ENCODE measurements around the gene TXNDC11. TPM values are rescaled to one million over a fixed set of nuclear protein-coding genes. Genes with fewer than 3 reads are reported as not detected.

Gene TXNDC11
- total RNA-seq, 2 donors from 2014 or later: 75.0 to 96.9 TPM

DNA sequence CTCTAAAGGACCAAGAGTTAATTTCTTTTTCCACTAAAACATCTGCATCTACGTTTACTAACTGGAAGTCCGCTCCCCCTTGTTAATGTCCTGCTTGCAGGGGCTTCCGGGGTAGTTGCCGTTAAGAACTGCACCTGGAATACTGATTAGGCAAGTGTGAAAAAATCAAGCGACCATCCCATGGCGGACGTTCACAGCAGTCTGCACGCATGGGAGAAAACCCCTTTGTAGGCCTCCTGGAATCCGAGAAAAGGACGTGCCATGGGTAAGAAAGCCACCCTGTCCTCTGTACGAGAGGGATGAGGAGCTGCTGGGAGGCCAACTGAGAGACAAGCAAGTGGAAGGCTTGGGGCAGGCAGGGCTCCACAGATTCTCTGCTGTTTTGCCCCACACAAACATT lies 59.5 kb downstream of the TXNDC11 start:
- WGBS: 88% methylated on average over 11 of the region's 11 CpGs
- Histone ChIP-seq H3K4me3 (no peak overlapping the region), H3K27me3 (replicated peaks; ENCODE audit: insufficient read depth) (no peaks in the 10 kb centered on the region), H3K36me3 (peaks cover 3 to 16% of the 10 kb centered on the region in 2 donors), H3K27ac (no peak overlapping the region), H3K9me3 (no peaks in the 10 kb centered on the region), H3K4me1 (replicated peaks) (no peaks in the 10 kb centered on the region)
- no peak for TF ChIP-seq POLR2A (IDR thresholded peaks at IDR 0.05)
- no peak for TF ChIP-seq POLR2AphosphoS5 (IDR thresholded peaks at IDR 0.05)
- TF ChIP-seq, protein P1, sequence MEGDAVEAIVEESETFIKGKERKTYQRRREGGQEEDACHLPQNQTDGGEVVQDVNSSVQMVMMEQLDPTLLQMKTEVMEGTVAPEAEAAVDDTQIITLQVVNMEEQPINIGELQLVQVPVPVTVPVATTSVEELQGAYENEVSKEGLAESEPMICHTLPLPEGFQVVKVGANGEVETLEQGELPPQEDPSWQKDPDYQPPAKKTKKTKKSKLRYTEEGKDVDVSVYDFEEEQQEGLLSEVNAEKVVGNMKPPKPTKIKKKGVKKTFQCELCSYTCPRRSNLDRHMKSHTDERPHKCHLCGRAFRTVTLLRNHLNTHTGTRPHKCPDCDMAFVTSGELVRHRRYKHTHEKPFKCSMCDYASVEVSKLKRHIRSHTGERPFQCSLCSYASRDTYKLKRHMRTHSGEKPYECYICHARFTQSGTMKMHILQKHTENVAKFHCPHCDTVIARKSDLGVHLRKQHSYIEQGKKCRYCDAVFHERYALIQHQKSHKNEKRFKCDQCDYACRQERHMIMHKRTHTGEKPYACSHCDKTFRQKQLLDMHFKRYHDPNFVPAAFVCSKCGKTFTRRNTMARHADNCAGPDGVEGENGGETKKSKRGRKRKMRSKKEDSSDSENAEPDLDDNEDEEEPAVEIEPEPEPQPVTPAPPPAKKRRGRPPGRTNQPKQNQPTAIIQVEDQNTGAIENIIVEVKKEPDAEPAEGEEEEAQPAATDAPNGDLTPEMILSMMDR (IDR thresholded peaks at IDR 0.05): no peak
- intact Hi-C loops (cut with DNase I): no loop called here
- DNase-seq (ENCODE audit: low spot score): no peak

DNA sequence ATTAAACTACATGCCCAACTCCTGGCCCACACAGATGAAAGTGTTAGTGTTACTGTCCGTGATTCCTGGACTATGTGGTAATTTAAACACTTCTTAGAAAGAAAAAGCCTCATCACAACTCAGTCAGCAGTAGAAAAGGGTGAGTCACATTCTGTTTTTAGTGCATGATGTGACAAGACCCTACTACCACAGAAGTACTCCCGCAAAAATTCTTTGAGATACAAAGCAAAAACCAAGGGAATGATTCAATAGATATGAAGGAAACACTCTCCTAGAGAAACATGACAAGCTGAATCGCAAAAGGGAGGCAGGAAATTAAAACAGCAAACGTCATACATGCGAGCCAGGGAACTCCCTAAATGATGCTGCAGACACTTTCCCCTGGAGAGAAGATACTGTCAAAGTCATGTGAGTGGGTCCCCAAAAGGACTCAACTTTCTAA lies 60.0 kb downstream of the TXNDC11 start:
- Histone ChIP-seq H3K36me3 (peaks cover 3 to 13% of the 10 kb centered on the region in 2 donors), H3K27ac (no peak overlapping the region), H3K27me3 (replicated peaks; ENCODE audit: insufficient read depth) (no peaks in the 10 kb centered on the region), H3K4me1 (replicated peaks) (no peaks in the 10 kb centered on the region), H3K4me3 (no peak overlapping the region), H3K9me3 (no peaks in the 10 kb centered on the region)
- WGBS: 61% methylated on average over 5 of the region's 5 CpGs
- no peak for DNase-seq (ENCODE audit: low spot score)
- TF ChIP-seq, protein P1 (IDR thresholded peaks at IDR 0.05): no peak
- TF ChIP-seq POLR2AphosphoS5 (IDR thresholded peaks at IDR 0.05): no peak
- TF ChIP-seq POLR2A (IDR thresholded peaks at IDR 0.05): no peak
- intact Hi-C loops (cut with DNase I): no loop called here

DNA sequence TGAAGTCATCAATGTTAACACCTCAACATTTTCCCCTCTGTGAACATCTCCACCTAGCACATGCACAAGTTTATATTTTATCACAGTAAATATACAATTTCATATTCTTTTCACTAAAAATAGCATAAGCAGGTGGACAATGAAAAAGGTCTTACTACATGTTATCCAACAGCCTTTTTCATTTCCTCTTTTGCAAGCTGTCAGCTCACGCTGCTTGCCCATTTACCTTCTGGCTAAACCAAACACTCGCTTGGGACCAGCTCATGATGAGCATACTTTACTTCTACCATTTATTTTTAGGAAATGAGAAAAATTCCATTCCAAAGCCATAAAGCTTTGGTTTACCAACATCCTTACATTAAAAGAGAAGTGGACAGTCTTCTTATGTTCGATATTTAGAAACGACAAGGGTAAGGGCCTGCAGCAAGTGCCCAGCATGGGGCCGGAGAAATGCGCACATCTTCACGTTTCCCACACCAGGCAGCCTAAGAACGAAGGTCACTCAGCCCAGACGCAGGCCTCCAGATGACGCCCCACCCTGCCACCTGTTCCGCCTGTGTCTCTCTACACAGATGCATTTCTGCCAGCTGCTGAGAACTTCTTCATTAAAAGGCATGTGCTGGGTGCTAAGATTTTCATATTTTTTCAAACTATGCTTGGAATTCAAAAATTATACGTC lies 60.5 kb downstream of the TXNDC11 start:
- no peaks in the 10 kb centered on the region for H3K4me1 ChIP-seq (replicated peaks)
- DNase-seq (ENCODE audit: low spot score): no peak
- no peaks in the 10 kb centered on the region for H3K27me3 ChIP-seq (replicated peaks; ENCODE audit: insufficient read depth)
- no peak overlapping the region for H3K4me3 ChIP-seq
- intact Hi-C loops (cut with DNase I): no loop called here
- TF ChIP-seq POLR2A (IDR thresholded peaks at IDR 0.05): no peak
- no peaks in the 10 kb centered on the region for H3K9me3 ChIP-seq
- no peak overlapping the region for H3K27ac ChIP-seq
- H3K36me3 ChIP-seq: peaks cover 3 to 9% of the 10 kb centered on the region in 2 donors
- WGBS: 87% methylated on average over 12 of the region's 12 CpGs

DNA sequence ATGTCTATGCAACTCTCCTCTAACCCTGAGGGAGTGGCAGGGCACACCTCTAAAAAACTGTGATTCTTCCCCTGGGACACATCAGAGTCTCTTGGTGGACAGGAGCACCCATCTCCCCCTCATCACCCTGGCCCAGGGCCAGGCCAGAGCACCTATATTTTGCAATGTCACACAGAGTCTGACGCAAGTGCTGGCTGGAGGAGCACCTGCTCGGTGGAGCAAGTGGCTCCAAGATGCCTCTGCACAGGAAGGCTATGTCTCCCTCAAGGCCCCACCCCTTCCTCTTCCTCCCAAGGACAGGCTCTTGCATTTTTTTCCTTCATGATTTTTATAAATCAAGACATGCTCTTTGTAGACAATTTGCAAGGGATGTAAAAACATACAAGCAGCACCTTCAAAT lies 61.1 kb downstream of the TXNDC11 start:
- H3K27ac ChIP-seq: no peak overlapping the region
- 34% methylated on average over 2 of the region's 2 CpGs for WGBS
- no peaks in the 10 kb centered on the region for H3K27me3 ChIP-seq (replicated peaks; ENCODE audit: insufficient read depth)
- intact Hi-C loops (cut with DNase I): no loop called here
- no peaks in the 10 kb centered on the region for H3K9me3 ChIP-seq
- no peak for DNase-seq (ENCODE audit: low spot score)
- TF ChIP-seq POLR2AphosphoS5 (IDR thresholded peaks at IDR 0.05) (no peak), POLR2A (IDR thresholded peaks at IDR 0.05) (no peak)
- TF ChIP-seq, protein P1 (IDR thresholded peaks at IDR 0.05): no peak
- H3K36me3 ChIP-seq: peaks cover 3 to 9% of the 10 kb centered on the region in 2 donors
- no peak overlapping the region for H3K4me3 ChIP-seq
- H3K4me1 ChIP-seq (replicated peaks): no peaks in the 10 kb centered on the region

DNA sequence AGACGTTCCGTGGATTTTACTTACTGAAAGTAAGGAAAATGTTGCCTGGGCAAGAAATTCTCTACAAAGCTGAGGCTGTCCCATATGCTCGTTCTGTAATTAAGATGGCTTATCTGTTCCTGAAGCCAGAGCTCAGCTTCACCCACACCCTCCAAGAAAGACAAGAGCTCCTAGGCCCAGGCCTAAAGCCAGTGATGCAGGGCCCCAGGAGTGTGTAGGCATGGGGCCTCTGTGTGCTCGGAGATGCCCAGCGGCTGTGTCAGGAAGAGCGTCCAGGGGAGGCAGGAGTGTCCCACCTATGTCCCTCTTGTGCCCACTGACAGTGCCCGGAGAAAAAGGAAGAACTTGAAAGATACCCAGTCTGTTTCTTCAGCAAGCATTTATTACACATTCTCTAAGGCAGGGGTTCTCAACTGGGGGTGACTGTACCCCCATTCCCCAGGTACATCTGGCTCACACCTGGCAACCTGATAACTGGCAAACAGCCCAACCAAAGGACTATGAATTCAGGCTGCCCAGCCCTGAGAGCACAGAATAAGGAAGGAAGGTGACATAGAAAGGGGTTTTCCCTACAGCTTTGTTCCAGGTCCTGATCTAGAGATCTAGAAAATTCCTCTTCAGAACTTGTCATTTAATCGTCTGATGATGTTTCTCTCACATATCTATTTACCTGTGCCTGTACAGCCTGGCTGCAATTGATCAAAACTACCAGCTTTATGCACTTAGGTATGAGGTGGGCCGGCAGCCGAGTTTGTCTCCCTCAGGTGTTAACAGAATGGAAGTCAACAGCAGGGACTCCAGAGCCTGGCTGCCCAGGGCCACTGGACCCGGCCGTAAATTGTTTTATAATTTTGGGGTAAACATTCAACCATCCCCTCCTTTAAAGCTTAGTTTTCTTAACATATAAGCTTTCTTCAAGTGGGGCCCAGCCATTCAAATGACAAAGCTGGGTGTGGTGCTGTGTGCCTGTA lies 62.4 kb downstream of the TXNDC11 start:
- no peak for DNase-seq (ENCODE audit: low spot score)
- Histone ChIP-seq H3K9me3 (no peaks in the 10 kb centered on the region), H3K27me3 (replicated peaks; ENCODE audit: insufficient read depth) (no peaks in the 10 kb centered on the region), H3K4me1 (replicated peaks) (no peaks in the 10 kb centered on the region), H3K4me3 (no peak overlapping the region), H3K36me3 (peaks cover 0 to 9% of the 10 kb centered on the region in 2 donors), H3K27ac (no peak overlapping the region)
- 69% methylated on average over 12 of the region's 12 CpGs for WGBS
- TF ChIP-seq POLR2AphosphoS5 (IDR thresholded peaks at IDR 0.05): no peak
- TF ChIP-seq POLR2A (IDR thresholded peaks at IDR 0.05): no peak
- TF ChIP-seq, protein P1 (IDR thresholded peaks at IDR 0.05): no peak
- intact Hi-C loops (cut with DNase I): no loop called here

Measured in prostate gland (tissue), 2 donors.